ENCODE measurements around the gene TRMT1.

The TRMT1 gene

GRCh38 chr19:13097463-13098258 lies 18.9 kb downstream of the TRMT1 start:
- Histone ChIP-seq H3K27me3 (ENCODE audit: control insufficient read depth in 5 of 5, insufficient read depth in 4 of 5, low read length in 5 of 5) (no peaks in the 10 kb centered on the region), H3K36me3 (ENCODE audit: control insufficient read depth in 5 of 5, insufficient read depth in 5 of 5, low read length in 5 of 5) (peaks cover 0 to 14% (median 10%) of the 10 kb centered on the region in 5 donors), H3K27ac (ENCODE audit: low read depth, low read length) (no peak overlapping the region), H3K4me1 (ENCODE audit: control insufficient read depth in 5 of 5, insufficient read depth in 5 of 5, low read length in 5 of 5) (peaks cover 0 to 82% (median 50%) of the 10 kb centered on the region in 5 donors), H3K4me3 (ENCODE audit: low read depth in 1 of 5, low read length in 5 of 5) (peak overlapping the region in 2 of 5 donors; percentile 27 to 42), H3K9me3 (ENCODE audit: control insufficient read depth in 5 of 5, low read length in 5 of 5) (no peaks in the 10 kb centered on the region), H3K9ac (ENCODE audit: low read length in 5 of 5) (no peak overlapping the region)

DNA sequence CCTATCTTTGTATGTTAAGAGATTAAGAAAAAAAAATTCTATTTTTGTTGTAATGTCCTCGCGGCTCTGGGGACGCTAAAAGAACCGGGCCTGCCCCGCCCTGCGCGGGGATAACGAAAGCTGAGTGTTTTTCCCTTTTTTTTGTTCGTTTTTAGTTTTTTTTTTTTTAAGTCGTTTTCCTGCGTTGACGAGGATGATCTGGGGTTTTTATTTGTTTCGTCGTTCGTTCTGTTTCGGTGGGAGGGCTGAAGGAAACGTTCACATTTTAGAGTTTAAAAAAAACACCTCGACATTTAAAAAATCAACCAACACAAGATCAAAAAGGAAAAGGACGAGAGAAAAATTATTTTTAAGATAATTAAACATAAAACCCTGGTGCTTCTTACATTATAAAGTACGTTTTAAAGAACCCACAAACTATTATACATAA lies 19.5 kb downstream of the TRMT1 start:
- no peak overlapping the region for H3K27ac ChIP-seq (ENCODE audit: low read depth, low read length)
- H3K4me3 ChIP-seq (ENCODE audit: low read depth in 1 of 5, low read length in 5 of 5): peak overlapping the region in 2 of 5 donors; percentile 27 to 42
- H3K9ac ChIP-seq (ENCODE audit: low read length in 5 of 5): no peak overlapping the region
- peaks cover 0 to 82% (median 50%) of the 10 kb centered on the region in 5 donors for H3K4me1 ChIP-seq (ENCODE audit: control insufficient read depth in 5 of 5, insufficient read depth in 5 of 5, low read length in 5 of 5)
- H3K27me3 ChIP-seq (ENCODE audit: control insufficient read depth in 5 of 5, insufficient read depth in 4 of 5, low read length in 5 of 5): no peaks in the 10 kb centered on the region
- H3K9me3 ChIP-seq (ENCODE audit: control insufficient read depth in 5 of 5, low read length in 5 of 5): no peaks in the 10 kb centered on the region
- peaks cover 0 to 14% (median 10%) of the 10 kb centered on the region in 5 donors for H3K36me3 ChIP-seq (ENCODE audit: control insufficient read depth in 5 of 5, insufficient read depth in 5 of 5, low read length in 5 of 5)

DNA sequence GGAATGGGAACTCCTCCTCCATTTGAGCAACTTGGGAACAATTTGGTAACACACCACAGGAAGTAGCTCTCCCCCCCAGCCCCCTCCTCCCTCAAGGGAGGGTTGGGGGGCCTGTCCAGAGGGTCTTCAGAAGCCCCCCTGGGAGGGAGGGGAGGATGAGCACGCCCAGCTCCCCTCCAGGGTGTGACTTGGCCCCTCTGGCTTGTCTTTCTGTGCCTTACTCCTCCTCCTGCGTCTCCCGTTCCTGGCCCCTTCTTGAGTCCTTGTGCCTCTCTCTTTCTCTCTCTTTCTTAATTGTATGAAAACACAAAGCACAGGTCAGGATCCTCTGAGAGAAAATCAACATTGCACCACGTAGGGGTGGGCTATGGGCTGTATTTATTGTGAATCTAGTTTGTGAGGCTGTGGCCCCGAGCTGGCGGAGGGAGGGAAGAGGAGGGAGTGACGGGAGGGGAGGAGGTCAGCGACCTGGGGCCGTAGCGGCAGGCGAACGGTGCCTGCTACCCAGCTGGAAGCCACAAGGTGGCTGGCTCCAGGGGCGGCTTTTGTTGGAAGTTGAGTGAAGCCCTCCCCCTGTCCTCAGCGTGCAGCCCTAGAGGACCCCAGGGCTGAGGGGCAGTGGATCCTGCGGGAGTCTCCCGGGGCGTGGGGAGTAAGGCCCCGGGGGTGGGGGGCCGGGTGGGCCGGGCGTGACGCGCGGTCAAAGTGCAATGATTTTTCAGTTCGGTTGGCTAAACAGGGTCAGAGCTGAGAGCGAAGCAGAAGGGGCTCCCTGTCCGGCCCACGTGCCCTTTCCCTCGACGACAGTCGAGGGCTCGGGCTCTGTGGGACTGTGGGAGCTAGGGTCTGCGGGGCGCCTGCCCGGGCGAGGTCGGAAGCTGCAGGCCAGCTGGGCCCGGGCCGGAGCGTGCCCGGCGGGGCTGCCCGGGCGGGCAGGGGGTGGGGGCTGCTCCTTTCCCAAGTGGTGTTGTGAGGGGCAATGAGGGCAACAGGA lies 20.3 kb downstream of the TRMT1 start:
- H3K27me3 ChIP-seq (ENCODE audit: control insufficient read depth in 5 of 5, insufficient read depth in 4 of 5, low read length in 5 of 5): no peaks in the 10 kb centered on the region
- H3K27ac ChIP-seq (ENCODE audit: low read depth, low read length): no peak overlapping the region
- H3K36me3 ChIP-seq (ENCODE audit: control insufficient read depth in 5 of 5, insufficient read depth in 5 of 5, low read length in 5 of 5): peaks cover 0 to 14% (median 10%) of the 10 kb centered on the region in 5 donors
- H3K9me3 ChIP-seq (ENCODE audit: control insufficient read depth in 5 of 5, low read length in 5 of 5): no peaks in the 10 kb centered on the region
- peak overlapping the region in 2 of 5 donors; percentile 30 to 34 for H3K4me3 ChIP-seq (ENCODE audit: low read depth in 1 of 5, low read length in 5 of 5)
- peaks cover 0 to 81% (median 50%) of the 10 kb centered on the region in 5 donors for H3K4me1 ChIP-seq (ENCODE audit: control insufficient read depth in 5 of 5, insufficient read depth in 5 of 5, low read length in 5 of 5)
- H3K9ac ChIP-seq (ENCODE audit: low read length in 5 of 5): peak overlapping the region in 1 of 5 donors; percentile 55

- H3K36me3 ChIP-seq (ENCODE audit: control insufficient read depth in 5 of 5, insufficient read depth in 5 of 5, low read length in 5 of 5): peaks cover 0 to 15% (median 12%) of the 10 kb centered on the region in 5 donors
- H3K9me3 ChIP-seq (ENCODE audit: control insufficient read depth in 5 of 5, low read length in 5 of 5): no peaks in the 10 kb centered on the region
- H3K9ac ChIP-seq (ENCODE audit: low read length in 5 of 5): no peak overlapping the region
- peaks cover 2 to 81% (median 57%) of the 10 kb centered on the region in 5 donors for H3K4me1 ChIP-seq (ENCODE audit: control insufficient read depth in 5 of 5, insufficient read depth in 5 of 5, low read length in 5 of 5)
- peak overlapping the region in 1 of 5 donors; percentile 42 for H3K4me3 ChIP-seq (ENCODE audit: low read depth in 1 of 5, low read length in 5 of 5)
- no peak overlapping the region for H3K27ac ChIP-seq (ENCODE audit: low read depth, low read length)
- no peaks in the 10 kb centered on the region for H3K27me3 ChIP-seq (ENCODE audit: control insufficient read depth in 5 of 5, insufficient read depth in 4 of 5, low read length in 5 of 5)
Measured at GRCh38 chr19:13095393-13095784, 21.2 kb downstream of the TRMT1 start.

DNA sequence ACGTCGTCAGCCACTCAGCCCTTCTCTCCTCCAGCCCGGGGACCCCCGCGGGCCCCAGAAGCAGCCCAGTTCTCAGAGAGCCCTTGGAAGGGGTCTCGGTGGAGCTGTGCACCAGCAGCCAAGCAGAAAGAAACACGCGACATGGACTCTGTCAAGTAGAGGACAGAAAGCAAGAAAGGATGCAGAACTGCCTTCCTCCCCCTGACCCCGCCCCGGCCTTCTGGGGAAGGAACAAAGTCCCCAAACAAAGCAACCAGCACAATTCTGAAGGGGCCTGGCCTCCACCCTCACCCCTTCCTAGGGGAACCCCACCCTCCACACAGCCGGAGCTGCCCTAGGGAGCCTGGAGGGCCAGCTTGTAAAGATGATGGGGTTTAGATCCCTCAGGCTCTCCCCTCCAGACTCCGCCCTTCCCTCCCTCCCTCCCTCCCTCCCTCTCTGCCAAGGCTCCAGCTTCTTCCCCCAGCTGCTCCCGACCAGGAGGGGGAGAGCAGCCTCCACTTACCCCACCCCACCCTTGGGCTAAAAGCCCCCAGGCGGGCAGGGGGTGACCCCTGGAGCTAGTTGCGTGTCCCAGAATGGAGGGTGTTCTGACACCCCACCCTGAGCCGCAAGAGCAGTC lies 21.7 kb downstream of the TRMT1 start:
- no peak overlapping the region for H3K27ac ChIP-seq (ENCODE audit: low read depth, low read length)
- H3K9me3 ChIP-seq (ENCODE audit: control insufficient read depth in 5 of 5, low read length in 5 of 5): no peaks in the 10 kb centered on the region
- no peak overlapping the region for H3K9ac ChIP-seq (ENCODE audit: low read length in 5 of 5)
- H3K4me1 ChIP-seq (ENCODE audit: control insufficient read depth in 5 of 5, insufficient read depth in 5 of 5, low read length in 5 of 5): peaks cover 2 to 81% (median 57%) of the 10 kb centered on the region in 5 donors
- H3K36me3 ChIP-seq (ENCODE audit: control insufficient read depth in 5 of 5, insufficient read depth in 5 of 5, low read length in 5 of 5): peaks cover 0 to 13% (median 11%) of the 10 kb centered on the region in 5 donors
- H3K4me3 ChIP-seq (ENCODE audit: low read depth in 1 of 5, low read length in 5 of 5): peak overlapping the region in 1 of 5 donors; percentile 42
- H3K27me3 ChIP-seq (ENCODE audit: control insufficient read depth in 5 of 5, insufficient read depth in 4 of 5, low read length in 5 of 5): no peaks in the 10 kb centered on the region

DNA sequence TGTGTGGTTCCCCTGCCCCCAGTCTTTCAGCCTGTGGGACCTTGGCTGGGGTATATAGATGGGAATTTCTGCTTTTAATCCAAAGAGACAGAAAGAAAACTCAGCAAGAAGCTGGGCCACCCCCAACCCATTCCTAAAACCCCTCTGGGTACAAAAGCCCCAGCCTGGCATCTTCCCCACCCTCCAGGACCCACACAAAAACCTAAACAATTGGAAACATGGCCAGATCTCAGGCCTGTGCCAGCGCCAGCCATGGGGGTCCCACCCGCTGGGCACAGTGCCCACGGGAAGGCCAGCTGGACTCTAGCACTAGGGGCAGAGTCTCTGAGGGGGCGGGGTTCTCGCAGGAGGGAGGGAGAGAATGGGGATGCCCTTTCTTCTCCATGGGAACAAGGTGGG lies 22.4 kb downstream of the TRMT1 start:
- peak overlapping the region; percentile 76 for H3K27ac ChIP-seq (ENCODE audit: low read depth, low read length)
- H3K36me3 ChIP-seq (ENCODE audit: control insufficient read depth in 5 of 5, insufficient read depth in 5 of 5, low read length in 5 of 5): peaks cover 0 to 20% (median 13%) of the 10 kb centered on the region in 5 donors
- no peaks in the 10 kb centered on the region for H3K27me3 ChIP-seq (ENCODE audit: control insufficient read depth in 5 of 5, insufficient read depth in 4 of 5, low read length in 5 of 5)
- peak overlapping the region in 2 of 5 donors; percentile 24 to 68 for H3K9ac ChIP-seq (ENCODE audit: low read length in 5 of 5)
- no peaks in the 10 kb centered on the region for H3K9me3 ChIP-seq (ENCODE audit: control insufficient read depth in 5 of 5, low read length in 5 of 5)
- H3K4me3 ChIP-seq (ENCODE audit: low read depth in 1 of 5, low read length in 5 of 5): no peak overlapping the region
- peaks cover 2 to 82% (median 59%) of the 10 kb centered on the region in 5 donors for H3K4me1 ChIP-seq (ENCODE audit: control insufficient read depth in 5 of 5, insufficient read depth in 5 of 5, low read length in 5 of 5)

GRCh38 chr19:13093407-13094105 lies 23.0 kb downstream of the TRMT1 start:
- Histone ChIP-seq H3K9ac (ENCODE audit: low read length in 5 of 5) (peak overlapping the region in 2 of 5 donors; percentile 48 to 68), H3K4me1 (ENCODE audit: control insufficient read depth in 5 of 5, insufficient read depth in 5 of 5, low read length in 5 of 5) (peaks cover 2 to 77% (median 56%) of the 10 kb centered on the region in 5 donors), H3K36me3 (ENCODE audit: control insufficient read depth in 5 of 5, insufficient read depth in 5 of 5, low read length in 5 of 5) (peaks cover 0 to 24% (median 13%) of the 10 kb centered on the region in 5 donors), H3K4me3 (ENCODE audit: low read depth in 1 of 5, low read length in 5 of 5) (no peak overlapping the region), H3K27ac (ENCODE audit: low read depth, low read length) (peak overlapping the region; percentile 76), H3K9me3 (ENCODE audit: control insufficient read depth in 5 of 5, low read length in 5 of 5) (no peaks in the 10 kb centered on the region), H3K27me3 (ENCODE audit: control insufficient read depth in 5 of 5, insufficient read depth in 4 of 5, low read length in 5 of 5) (no peaks in the 10 kb centered on the region)

GRCh38 chr19:13092606-13093235 lies 23.8 kb downstream of the TRMT1 start:
- no peak overlapping the region for H3K4me3 ChIP-seq (ENCODE audit: low read depth in 1 of 5, low read length in 5 of 5)
- H3K9ac ChIP-seq (ENCODE audit: low read length in 5 of 5): peak overlapping the region in 2 of 5 donors; percentile 48 to 68
- H3K27me3 ChIP-seq (ENCODE audit: control insufficient read depth in 5 of 5, insufficient read depth in 4 of 5, low read length in 5 of 5): no peaks in the 10 kb centered on the region
- H3K27ac ChIP-seq (ENCODE audit: low read depth, low read length): peak overlapping the region; percentile 76
- H3K36me3 ChIP-seq (ENCODE audit: control insufficient read depth in 5 of 5, insufficient read depth in 5 of 5, low read length in 5 of 5): peaks cover 0 to 30% (median 16%) of the 10 kb centered on the region in 5 donors
- no peaks in the 10 kb centered on the region for H3K9me3 ChIP-seq (ENCODE audit: control insufficient read depth in 5 of 5, low read length in 5 of 5)
- peaks cover 2 to 75% (median 55%) of the 10 kb centered on the region in 5 donors for H3K4me1 ChIP-seq (ENCODE audit: control insufficient read depth in 5 of 5, insufficient read depth in 5 of 5, low read length in 5 of 5)
